HUES48 (cell line): ENCODE measurements around the gene UFSP1.

ENCODE experiments used
- H3K27ac ChIP-seq: one replicate; pipeline ENCODE4 v1.7.0; 2013; ENCODE audit warnings: low read depth, low read length, inconsistent platforms
- H3K27me3 ChIP-seq: 2 replicates; pipeline ENCODE4 v1.6.1; 2013; ENCODE audit warnings: mild to moderate bottlenecking, low read length; ENCODE audit not compliant: control insufficient read depth, insufficient read depth
- H3K36me3 ChIP-seq: 2 replicates; pipeline ENCODE4 v1.6.1; 2013; ENCODE audit warnings: low read length; ENCODE audit not compliant: control insufficient read depth, insufficient read depth
- H3K4me1 ChIP-seq: 2 replicates; pipeline ENCODE4 v1.6.1; 2013; ENCODE audit warnings: mild to moderate bottlenecking, low read length; ENCODE audit not compliant: control insufficient read depth, insufficient read depth
- H3K4me3 ChIP-seq: 2 replicates; pipeline ENCODE4 v1.5.1; 2013; ENCODE audit warnings: mild to moderate bottlenecking, low read depth, low read length
- H3K9ac ChIP-seq: 2 replicates; pipeline ENCODE4 v1.6.1; 2013; ENCODE audit warnings: mild to moderate bottlenecking, low read depth, low read length, moderate library complexity
- H3K9me3 ChIP-seq: 2 replicates; pipeline ENCODE4 v1.6.1; 2013; ENCODE audit warnings: low read length; ENCODE audit not compliant: control insufficient read depth, insufficient read depth

The UFSP1 gene

GRCh38 chr7:100878013-100878412 lies 11.5 kb downstream of the UFSP1 start:
- no peaks in the 10 kb centered on the region for H3K27me3 ChIP-seq
- no peaks in the 10 kb centered on the region for H3K4me1 ChIP-seq
- no peak overlapping the region for H3K4me3 ChIP-seq
- H3K36me3 ChIP-seq, result peaks cover 77% of the 10 kb centered on the region
- no peak overlapping the region for H3K27ac ChIP-seq
- no peak overlapping the region for H3K9ac ChIP-seq
- no peaks in the 10 kb centered on the region for H3K9me3 ChIP-seq

GRCh38 chr7:100875356-100875751 lies 14.2 kb downstream of the UFSP1 start:
- Histone ChIP-seq H3K27ac (peak overlapping the region; percentile 100), H3K4me3 (peak overlapping the region; percentile 90), H3K27me3 (no peaks in the 10 kb centered on the region), H3K36me3 (peaks cover 76% of the 10 kb centered on the region), H3K9me3 (no peaks in the 10 kb centered on the region), H3K9ac (peak overlapping the region; percentile 90), H3K4me1 (no peaks in the 10 kb centered on the region)

GRCh38 chr7:100874577-100875355 lies 14.7 kb downstream of the UFSP1 start, which contains the start of gene SRRT:
Gene SRRT (plus strand): TSS chr7:100875103. CDS start chr7:100875591, 488 bp downstream.
- peaks cover 78% of the 10 kb centered on the region for H3K36me3 ChIP-seq
- H3K27ac ChIP-seq, result peak within 1 kb of the TSS; percentile 100
- peak within 1 kb of the TSS; percentile 90 for H3K4me3 ChIP-seq
- peak within 1 kb of the TSS; percentile 93 for H3K9ac ChIP-seq
- no peaks in the 10 kb centered on the region for H3K27me3 ChIP-seq
- no peaks in the 10 kb centered on the region for H3K4me1 ChIP-seq
- no peaks in the 10 kb centered on the region for H3K9me3 ChIP-seq

GRCh38 chr7:100874300-100874576 lies 15.3 kb downstream of the UFSP1 start:
- Histone ChIP-seq H3K4me3 (peak overlapping the region; percentile 90), H3K27ac (peak overlapping the region; percentile 100), H3K9ac (peak overlapping the region; percentile 93), H3K4me1 (no peaks in the 10 kb centered on the region), H3K27me3 (no peaks in the 10 kb centered on the region), H3K36me3 (peaks cover 74% of the 10 kb centered on the region), H3K9me3 (no peaks in the 10 kb centered on the region)

GRCh38 chr7:100873599-100874299 lies 15.8 kb downstream of the UFSP1 start:
- Histone ChIP-seq H3K9ac (peak overlapping the region; percentile 93), H3K4me1 (no peaks in the 10 kb centered on the region), H3K27me3 (no peaks in the 10 kb centered on the region), H3K9me3 (no peaks in the 10 kb centered on the region), H3K4me3 (peak overlapping the region; percentile 90), H3K36me3 (peaks cover 72% of the 10 kb centered on the region), H3K27ac (peak overlapping the region; percentile 100)

- H3K4me3 ChIP-seq, result peak overlapping the region; percentile 94
- no peaks in the 10 kb centered on the region for H3K9me3 ChIP-seq
- H3K4me1 ChIP-seq, result peaks cover 6% of the 10 kb centered on the region
- peak overlapping the region; percentile 96 for H3K9ac ChIP-seq
- no peaks in the 10 kb centered on the region for H3K27me3 ChIP-seq
- H3K27ac ChIP-seq, result peak overlapping the region; percentile 96
- H3K36me3 ChIP-seq, result peaks cover 46% of the 10 kb centered on the region
Measured at GRCh38 chr7:100867776-100868485, 21.6 kb downstream of the UFSP1 start.

- peak within 1 kb of the TSS; percentile 96 for H3K27ac ChIP-seq
- peak within 1 kb of the TSS; percentile 96 for H3K9ac ChIP-seq
- no peaks in the 10 kb centered on the region for H3K9me3 ChIP-seq
- peaks cover 46% of the 10 kb centered on the region for H3K36me3 ChIP-seq
- no peaks in the 10 kb centered on the region for H3K27me3 ChIP-seq
- peak within 1 kb of the TSS; percentile 94 for H3K4me3 ChIP-seq
- H3K4me1 ChIP-seq, result peaks cover 6% of the 10 kb centered on the region
Measured at GRCh38 chr7:100867040-100867775, 22.3 kb downstream of the UFSP1 start, which contains the start of gene TRIP6. Gene TRIP6 (plus strand): TSS chr7:100867387. CDS start chr7:100867498, 111 bp downstream.

- H3K4me1 ChIP-seq, result peaks cover 6% of the 10 kb centered on the region
- H3K9me3 ChIP-seq, result no peaks in the 10 kb centered on the region
- no peaks in the 10 kb centered on the region for H3K27me3 ChIP-seq
- peaks cover 42% of the 10 kb centered on the region for H3K36me3 ChIP-seq
- peak overlapping the region; percentile 96 for H3K27ac ChIP-seq
- H3K9ac ChIP-seq, result peak overlapping the region; percentile 96
- peak overlapping the region; percentile 94 for H3K4me3 ChIP-seq
Measured at GRCh38 chr7:100866729-100867039, 22.8 kb downstream of the UFSP1 start.

GRCh38 chr7:100865938-100866728 lies 23.4 kb downstream of the UFSP1 start:
- Histone ChIP-seq H3K9ac (peak overlapping the region; percentile 96), H3K9me3 (no peaks in the 10 kb centered on the region), H3K4me3 (peak overlapping the region; percentile 94; the same call in 1 of the 2 replicates), H3K27ac (peak overlapping the region; percentile 96), H3K27me3 (no peaks in the 10 kb centered on the region), H3K36me3 (peaks cover 42% of the 10 kb centered on the region), H3K4me1 (peaks cover 6% of the 10 kb centered on the region)

GRCh38 chr7:100865372-100865911 lies 24.1 kb downstream of the UFSP1 start:
- Histone ChIP-seq H3K9ac (no peak overlapping the region), H3K4me1 (peaks cover 6% of the 10 kb centered on the region), H3K27ac (peak overlapping the region; percentile 45), H3K9me3 (no peaks in the 10 kb centered on the region), H3K4me3 (no peak overlapping the region), H3K36me3 (peaks cover 42% of the 10 kb centered on the region), H3K27me3 (no peaks in the 10 kb centered on the region)
